Adrenal gland (tissue), 12 donors: ENCODE data around the gene CSH1. TPM values are rescaled to one million over a fixed set of nuclear protein-coding genes. Genes with fewer than 3 reads are reported as not detected.
"Not testable (repeated sequence)": the region's sequence is repeated elsewhere in the genome, so short reads cannot be mapped to it uniquely, and the experiment has no call there.

Experiments
- DNase-seq, 7 donors: peaks; one replicate each; pipeline ENCODE4 v3.0.0-alpha.2; 2019 to 2020
- H3K27ac ChIP-seq, 5 donors: fragments of 200-600 bp; sonication (generic) in 4 of 5; 1 replicate in 3 of 5; 2 replicates in 2 of 5; pipeline versions ENCODE4 v1.5.1 to v1.8.0; 2016 to 2020; ENCODE audit warnings: mild to moderate bottlenecking in 1 of 5
- H3K27me3 ChIP-seq: fragments of 200-600 bp; 2 replicates; pipeline ENCODE4 v1.8.0; 2021
- H3K36me3 ChIP-seq, 2 donors: fragments of 200-600 bp; replicated peaks in 1 of 2; 1 replicate in 1 of 2; 2 replicates in 1 of 2; pipeline versions ENCODE4 v1.5.1 to v1.8.0; 2018 to 2022
- H3K4me1 ChIP-seq, 2 donors: fragments of 200-600 bp; replicated peaks in 1 of 2; 1 replicate in 1 of 2; 2 replicates in 1 of 2; pipeline versions ENCODE4 v1.5.1 to v1.8.0; 2018 to 2021
- H3K4me3 ChIP-seq, 4 donors: fragments of 200-600 bp; sonication (generic) in 3 of 4; one replicate each; pipeline ENCODE4 v1.5.1; 2016 to 2018
- H3K9me3 ChIP-seq, 3 donors: fragments of 200-600 bp; sonication (generic) in 1 of 3; replicated peaks in 1 of 3; 1 replicate in 2 of 3; 2 replicates in 1 of 3; pipeline versions ENCODE4 v1.5.1 to v1.8.0; 2016 to 2021
- CTCF ChIP-seq, 6 experiments: fragments of 450-650 bp in 4 of 6; fragments of 200-600 bp in 2 of 6; sonication (generic) in 1 of 6; IDR thresholded peaks; 1 replicate in 5 of 6; 2 replicates in 1 of 6; pipeline versions ENCODE4 v1.5.1 to v1.8.0; 2016 to 2021; ENCODE audit warnings: antibody characterized with exemption in 6 of 6, mild to moderate bottlenecking in 2 of 6, moderate library complexity in 1 of 6
- POLR2A ChIP-seq, 2 donors: fragments of 450-650 bp; IDR thresholded peaks; one replicate each; pipeline ENCODE4 v1.6.1; 2017; ENCODE audit warnings: antibody characterized with exemption in 2 of 2, mild to moderate bottlenecking in 2 of 2, moderate library complexity in 1 of 2
- WGBS, 4 donors: extraction: QIAGEN DNeasy Blood & Tissue Kit in 2 of 4; methylation state at CpG; one replicate each; pipeline versions ENCODE4 v1.1.5 to v1.1.7; 2013 to 2017; 5-methylcytosine and 5-hydroxymethylcytosine counted together
- intact Hi-C, 2 donors: fragments of 100-400 bp; cut with DNase I; formaldehyde crosslinking; loops; one replicate each; pipeline versions ENCODE4 v1.14.1 to v1.15.0; 2022 to 2023
- polyA plus RNA-seq, 3 donors: library from polyadenylated mRNA; stranded (reverse); fragments of 200-250 nt in 2 of 3; fragments of 350-450 nt in 1 of 3; fragmentation: Illumina TruSeq in 1 of 3; extraction: RNeasy Lipid Tissue Mini Kit (QIAGEN cat#74804) in 1 of 3; gene quantifications; one replicate each; pipeline ENCODE4 v1.2.3, GENCODE V29; 2013 to 2014
- total RNA-seq, 9 donors: library from RNA; depleted of rRNA in 4 of 9; stranded (reverse); fragments of >200 nt in 4 of 9; fragments of 120-200 nt in 1 of 9; fragmentation: NEBNext Ultra II Directional in 1 of 9; extraction: Animal tissue kit (Norgen Biotek cat#: 25700) in 1 of 9; gene quantifications; one replicate each; pipeline versions ENCODE4 v1.1.0 to v1.2.4, GENCODE V29; 2013 to 2023
- donor health status: healthy with polysubstance abuse.
- donor health status: Bipolar disorder and iron deficiency.
- donor health status: DM: yes; HTN: yes; CAD: no.
- donor health status: DM: no; HTN: no; CAD: no.
- donor health status: DM: no; HTN: no; CAD: no.
- donor health status: DM: yes; HTN: yes; CAD: no.

Gene CSH1
- total and polyA plus RNA-seq, 12 donors = 1.4 TPM; not detected in 11

- intact Hi-C loops = loop anchor here in 1 of 2 donors (10.0 kb wide), 2 partner anchors 77 to 207 kb away; partner anchors contain the start of gene ERN1
- WGBS, 4 donors = 76 to 84% (median 81%) methylated on average over 4 to 8 of the region's 8 CpGs
- Histone ChIP-seq H3K27me3 (no peaks in the 10 kb centered on the region), H3K4me3 (no peak overlapping the region), H3K36me3 (no peaks in the 10 kb centered on the region), H3K27ac (no peak overlapping the region), H3K4me1 (no peaks in the 10 kb centered on the region), H3K9me3 (no peaks in the 10 kb centered on the region)
- DNase-seq = no peak
- TF ChIP-seq CTCF (IDR thresholded peaks at IDR 0.05) (no peak), POLR2A (IDR thresholded peaks at IDR 0.05) (no peak)
These were observed 31.2 kb upstream of the CSH1 start for GRCh38 chr17:63927464-63928171.

DNA sequence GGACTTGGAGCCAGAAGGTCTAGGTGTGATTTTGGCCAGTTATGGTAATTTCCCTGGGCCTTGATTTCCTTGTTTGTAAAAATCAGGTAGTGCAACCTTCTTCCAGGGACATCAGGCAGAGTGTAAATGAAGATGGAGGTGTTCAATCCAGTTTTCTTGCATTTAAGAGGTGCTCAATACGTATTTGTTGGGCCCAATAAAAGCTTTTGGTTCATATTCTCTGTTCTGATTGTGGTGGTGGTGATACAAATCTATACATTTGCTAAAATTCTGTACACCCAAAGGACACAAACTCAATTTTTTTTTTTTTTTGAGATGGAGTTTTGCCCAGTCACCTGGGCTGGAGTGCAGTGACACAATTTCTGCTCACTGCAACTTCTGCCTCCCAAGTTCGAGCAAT, 29.8 kb upstream of the CSH1 start:
- H3K27ac ChIP-seq = no peak overlapping the region
- WGBS, 4 donors = 93 to 100% (median 97%) methylated on average over 1 to 2 of the region's 2 CpGs
- intact Hi-C loops = loop anchor here in 1 of 2 donors (10.0 kb wide), 2 partner anchors 79 to 209 kb away; partner anchors contain the start of gene ERN1

DNA sequence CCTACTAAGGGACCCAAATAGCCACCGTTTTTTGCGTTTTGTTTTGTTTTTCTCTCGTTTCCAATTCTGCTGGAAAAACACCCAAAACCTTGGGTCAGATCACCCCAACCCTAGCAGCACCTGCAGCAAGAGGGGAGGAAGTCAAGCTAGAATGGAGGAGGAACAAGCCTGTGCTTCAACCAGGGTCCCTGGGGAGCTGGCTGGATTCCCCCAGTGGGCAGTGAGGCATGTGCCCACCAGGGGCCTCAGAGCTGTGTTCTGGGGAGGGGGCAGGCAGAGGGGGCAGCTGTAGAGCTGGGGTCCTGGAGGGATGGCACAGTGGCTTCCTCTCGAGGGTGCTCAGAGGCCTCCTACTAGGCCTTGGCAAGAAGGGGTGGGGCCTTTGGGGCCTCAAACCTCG, 29.2 kb upstream of the CSH1 start:
- no peaks in the 10 kb centered on the region for H3K4me1 ChIP-seq
- no peak overlapping the region for H3K27ac ChIP-seq
- intact Hi-C loops = loop anchor here in 1 of 2 donors (10.0 kb wide), 2 partner anchors 79 to 209 kb away; partner anchors contain the start of gene ERN1
- no peak overlapping the region for H3K4me3 ChIP-seq
- no peaks in the 10 kb centered on the region for H3K36me3 ChIP-seq
- TF ChIP-seq CTCF (IDR thresholded peaks at IDR 0.05) = no peak
- TF ChIP-seq POLR2A (IDR thresholded peaks at IDR 0.05) = no peak
- H3K27me3 ChIP-seq = no peaks in the 10 kb centered on the region
- no peaks in the 10 kb centered on the region for H3K9me3 ChIP-seq
- WGBS, 4 donors = 76 to 88% (median 80%) methylated on average over 4 to 5 of the region's 5 CpGs
- no peak for DNase-seq

More for the DNA sequence above, 29.8 kb upstream of the CSH1 start:
- no peaks in the 10 kb centered on the region for H3K27me3 ChIP-seq
- no peak for DNase-seq
- H3K4me1 ChIP-seq = no peaks in the 10 kb centered on the region
- TF ChIP-seq CTCF (IDR thresholded peaks at IDR 0.05) = no peak
- TF ChIP-seq POLR2A (IDR thresholded peaks at IDR 0.05) = no peak
- no peaks in the 10 kb centered on the region for H3K36me3 ChIP-seq
- no peak overlapping the region for H3K4me3 ChIP-seq
- no peaks in the 10 kb centered on the region for H3K9me3 ChIP-seq

DNA sequence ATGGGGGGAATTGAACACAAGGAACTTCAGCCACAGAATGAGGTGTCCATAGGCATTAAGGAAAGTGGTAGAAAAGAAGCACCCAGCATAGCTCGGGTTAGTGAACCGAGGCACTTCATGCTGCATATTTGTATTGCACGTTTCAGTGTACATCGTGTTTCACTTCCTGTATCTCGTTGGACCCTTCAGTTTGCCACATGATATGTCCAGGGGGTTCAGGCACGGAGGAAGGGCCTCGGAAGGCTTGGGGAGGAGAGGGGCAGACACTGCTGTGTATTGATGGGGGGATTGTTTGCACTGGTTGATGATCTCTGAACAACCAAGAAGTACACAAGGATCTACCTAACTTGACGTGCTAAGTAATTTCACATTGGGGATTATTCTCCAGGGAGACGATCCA, 26.0 kb upstream of the CSH1 start:
- H3K27ac ChIP-seq, DNase-seq, H3K9me3 ChIP-seq, H3K4me3 ChIP-seq, H3K4me1 ChIP-seq, H3K27me3 ChIP-seq, H3K36me3 ChIP-seq: not testable (repeated sequence)
- intact Hi-C loops = loop anchor here in 1 of 2 donors (10.0 kb wide), 2 partner anchors 82 to 212 kb away; partner anchors contain the start of gene ERN1
- 63 to 85% (median 79%) methylated on average over 9 of the region's 9 CpGs for WGBS, 4 donors

DNA sequence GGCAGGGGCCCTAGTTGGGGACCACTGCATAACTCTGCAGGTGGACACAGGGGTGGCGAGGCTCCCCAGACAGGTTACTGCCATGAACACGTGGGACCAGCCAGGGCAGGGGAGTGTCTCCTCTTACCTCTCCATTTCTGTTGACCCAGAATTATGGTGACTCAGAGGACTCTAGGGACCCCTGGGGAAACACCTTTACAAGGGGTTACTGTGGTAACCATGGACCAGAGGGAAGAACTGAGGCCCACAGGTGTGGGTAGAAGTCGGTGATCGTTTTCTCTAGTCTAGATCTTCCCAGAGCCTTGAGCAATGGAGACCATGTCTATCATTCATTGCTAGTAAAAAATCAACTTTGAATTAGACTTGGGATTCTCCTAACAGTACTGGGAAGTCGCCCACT, 24.4 kb upstream of the CSH1 start:
- not testable (repeated sequence) for H3K4me1 ChIP-seq, DNase-seq, H3K9me3 ChIP-seq, H3K27me3 ChIP-seq, H3K36me3 ChIP-seq, H3K4me3 ChIP-seq, H3K27ac ChIP-seq
- 93 to 97% (median 94%) methylated on average over 4 to 5 of the region's 5 CpGs for WGBS, 4 donors
- intact Hi-C loops = loop anchor here in 1 of 2 donors (10.0 kb wide), 2 partner anchors 84 to 214 kb away; partner anchors contain the start of gene ERN1

GRCh38 chr17:63920050-63920449, 23.7 kb upstream of the CSH1 start:
- intact Hi-C loops = loop anchor here in 1 of 2 donors (10.0 kb wide), 2 partner anchors 85 to 215 kb away; partner anchors contain the start of gene ERN1
- H3K36me3 ChIP-seq, H3K9me3 ChIP-seq, H3K27ac ChIP-seq, H3K4me1 ChIP-seq, H3K4me3 ChIP-seq, H3K27me3 ChIP-seq: not testable (repeated sequence)
- DNase-seq = peak in 1 of 7 donors; percentile 23
- WGBS, 4 donors = 62 to 71% (median 64%) methylated on average over 6 of the region's 6 CpGs
